Neural cell (in vitro differentiated cells): ENCODE data around the gene SYTL5. TPM values are rescaled to one million over a fixed set of nuclear protein-coding genes. Genes with fewer than 3 reads are reported as not detected.
A peak's percentile ranks its signal among the peaks of the same experiment; 100 is the strongest.

ENCODE experiments used
- H2AFZ ChIP-seq: fragments of 200-600, 300-800 bp; sonication (generic), shearing (Covaris generic); 2 replicates; pipeline ENCODE4 v1.6.0; 2014; ENCODE audit warnings: low read depth, mild to moderate bottlenecking, antibody characterized with exemption, low read length, moderate library complexity
- H3F3A ChIP-seq: fragments of 200-600 bp; shearing (Covaris generic); 2 replicates; pipeline ENCODE4 v1.6.1; 2016; ENCODE audit warnings: mild to moderate bottlenecking, moderate library complexity, mixed read lengths, antibody characterized with exemption, low read length; ENCODE audit not compliant: insufficient read depth, poor library complexity, severe bottlenecking
- H3K27ac ChIP-seq: fragments of 200-600, 300-800 bp; sonication (generic), shearing (Covaris generic); 2 replicates; pipeline ENCODE4 v1.5.1; 2014; ENCODE audit warnings: mild to moderate bottlenecking, low read length, moderate library complexity
- H3K27me3 ChIP-seq: fragments of 300-800, 200-600 bp; sonication (generic), shearing (Covaris generic); 2 replicates; pipeline ENCODE4 v1.6.0; 2014; ENCODE audit warnings: mild to moderate bottlenecking, low read depth, low read length, moderate library complexity; ENCODE audit not compliant: insufficient read depth
- H3K36me3 ChIP-seq: fragments of 300-800, 200-600 bp; sonication (generic), shearing (Covaris generic); 2 replicates; pipeline ENCODE4 v1.5.1; 2014; ENCODE audit warnings: mild to moderate bottlenecking, antibody characterized with exemption, low read length, moderate library complexity; ENCODE audit not compliant: insufficient read depth
- H3K4me2 ChIP-seq: fragments of 300-800, 200-600 bp; sonication (generic), shearing (Covaris generic); 2 replicates; pipeline ENCODE4 v1.6.0; 2014; ENCODE audit warnings: mild to moderate bottlenecking, low read length
- H3K4me3 ChIP-seq: fragments of 300-800, 200-600 bp; sonication (generic), shearing (Covaris generic); 2 replicates; pipeline ENCODE4 v1.5.1; 2014; ENCODE audit warnings: mild to moderate bottlenecking, low read length, moderate library complexity
- H3K79me2 ChIP-seq: fragments of 200-600 bp; shearing (Covaris generic); replicated peaks from 2 replicates; pipeline ENCODE4 v1.6.0; 2014; ENCODE audit warnings: mild to moderate bottlenecking, low read length, moderate library complexity; ENCODE audit not compliant: insufficient read depth
- H3K9ac ChIP-seq: fragments of 300-800, 200-600 bp; sonication (generic), shearing (Covaris generic); 2 replicates; pipeline ENCODE4 v1.6.1; 2016; ENCODE audit warnings: mild to moderate bottlenecking, low read length, mixed read lengths
- H3K9me2 ChIP-seq: fragments of 200-600 bp; shearing (Covaris generic); 2 replicates; pipeline ENCODE4 v1.6.1; 2016; ENCODE audit warnings: mild to moderate bottlenecking, low read length, mixed read lengths; ENCODE audit not compliant: insufficient read depth
- H3K9me3 ChIP-seq: fragments of 200-600, 300-800 bp; sonication (generic), shearing (Covaris generic); 2 replicates; pipeline ENCODE4 v1.6.1; 2016; ENCODE audit warnings: mild to moderate bottlenecking, mixed run types, low read length, moderate library complexity, mixed read lengths
- H4K20me1 ChIP-seq: fragments of 200-600 bp; shearing (Covaris generic); 2 replicates; pipeline ENCODE4 v1.6.1; 2016; ENCODE audit warnings: mild to moderate bottlenecking, mixed run types; ENCODE audit not compliant: insufficient read depth
- EP300 ChIP-seq: fragments of 450-650 bp; conservative IDR thresholded peaks from 2 replicates; pipeline ENCODE4 v1.6.1; 2014; ENCODE audit warnings: antibody characterized with exemption, mild to moderate bottlenecking, moderate library complexity; ENCODE audit not compliant: poor library complexity, severe bottlenecking
- EZH2 ChIP-seq: fragments of 200-600, 300-800 bp; shearing (Covaris generic), sonication (generic); IDR thresholded peaks from 2 replicates; pipeline ENCODE4 v1.6.1; 2014; ENCODE audit warnings: antibody characterized with exemption, low read length, borderline replicate concordance, mild to moderate bottlenecking; ENCODE audit not compliant: insufficient read depth, poor library complexity, severe bottlenecking
- MXI1 ChIP-seq: fragments of 450-650 bp; conservative IDR thresholded peaks from 2 replicates; pipeline ENCODE4 v1.6.1; 2014; ENCODE audit warnings: antibody characterized with exemption, mild to moderate bottlenecking; ENCODE audit not compliant: poor library complexity, severe bottlenecking
- POLR2AphosphoS5 ChIP-seq: IDR thresholded peaks from 2 replicates; pipeline ENCODE4 v1.6.1; 2012
- RAD21 ChIP-seq: fragments of 450-650 bp; conservative IDR thresholded peaks from 2 replicates; pipeline ENCODE4 v1.6.1; 2014; ENCODE audit warnings: antibody characterized with exemption, mild to moderate bottlenecking, moderate library complexity
- SMC3 ChIP-seq: fragments of 450-650 bp; conservative IDR thresholded peaks from 2 replicates; pipeline ENCODE4 v1.6.1; 2014; ENCODE audit warnings: antibody characterized with exemption, mild to moderate bottlenecking, moderate library complexity; ENCODE audit not compliant: poor library complexity
- TAF1 ChIP-seq: IDR thresholded peaks from 2 replicates; pipeline ENCODE4 v1.6.1; 2012; ENCODE audit warnings: low read depth
- polyA plus RNA-seq: library from polyadenylated mRNA; depleted of rRNA; stranded (reverse); fragments of >200 nt; gene quantifications from 2 replicates; pipeline ENCODE4 v1.2.3, GENCODE V29; 2014
- TF ChIP-seq, protein P1 (sequence below): IDR thresholded peaks from 2 replicates; pipeline ENCODE4 v1.6.1; 2012; ENCODE audit warnings: borderline replicate concordance
- TF ChIP-seq, protein P2 (sequence below): fragments of 450-650 bp; IDR thresholded peaks from 2 replicates; pipeline ENCODE4 v1.5.1; 2014; ENCODE audit warnings: antibody characterized with exemption, mild to moderate bottlenecking, moderate library complexity; ENCODE audit not compliant: poor library complexity, severe bottlenecking

Gene SYTL5
- polyA plus RNA-seq, 1 donor from 2014 or later: 1.0 TPM

DNA sequence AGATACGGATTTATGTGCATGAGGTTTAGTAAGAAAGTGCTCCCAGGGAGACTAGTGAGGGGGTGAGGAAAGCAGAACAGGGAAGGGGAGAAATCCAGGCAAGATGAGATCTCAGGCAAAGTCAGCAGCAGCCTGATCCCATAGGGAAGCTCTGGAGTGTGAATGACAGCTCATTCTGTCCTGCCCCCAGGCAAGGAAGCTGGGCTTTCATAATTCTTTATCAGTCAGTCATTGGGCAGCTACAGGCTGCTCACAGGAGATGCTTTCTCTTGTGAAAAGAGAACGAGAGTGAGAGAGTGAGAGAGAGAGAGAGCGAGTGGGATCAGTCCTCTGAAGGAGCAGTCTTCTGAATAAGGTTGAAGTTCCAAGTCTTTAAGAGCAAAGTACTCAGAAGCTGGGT, 166.2 kb downstream of the SYTL5 start:
- no peak for TF ChIP-seq EZH2
- no peak for TF ChIP-seq MXI1
- TF ChIP-seq, protein P1, sequence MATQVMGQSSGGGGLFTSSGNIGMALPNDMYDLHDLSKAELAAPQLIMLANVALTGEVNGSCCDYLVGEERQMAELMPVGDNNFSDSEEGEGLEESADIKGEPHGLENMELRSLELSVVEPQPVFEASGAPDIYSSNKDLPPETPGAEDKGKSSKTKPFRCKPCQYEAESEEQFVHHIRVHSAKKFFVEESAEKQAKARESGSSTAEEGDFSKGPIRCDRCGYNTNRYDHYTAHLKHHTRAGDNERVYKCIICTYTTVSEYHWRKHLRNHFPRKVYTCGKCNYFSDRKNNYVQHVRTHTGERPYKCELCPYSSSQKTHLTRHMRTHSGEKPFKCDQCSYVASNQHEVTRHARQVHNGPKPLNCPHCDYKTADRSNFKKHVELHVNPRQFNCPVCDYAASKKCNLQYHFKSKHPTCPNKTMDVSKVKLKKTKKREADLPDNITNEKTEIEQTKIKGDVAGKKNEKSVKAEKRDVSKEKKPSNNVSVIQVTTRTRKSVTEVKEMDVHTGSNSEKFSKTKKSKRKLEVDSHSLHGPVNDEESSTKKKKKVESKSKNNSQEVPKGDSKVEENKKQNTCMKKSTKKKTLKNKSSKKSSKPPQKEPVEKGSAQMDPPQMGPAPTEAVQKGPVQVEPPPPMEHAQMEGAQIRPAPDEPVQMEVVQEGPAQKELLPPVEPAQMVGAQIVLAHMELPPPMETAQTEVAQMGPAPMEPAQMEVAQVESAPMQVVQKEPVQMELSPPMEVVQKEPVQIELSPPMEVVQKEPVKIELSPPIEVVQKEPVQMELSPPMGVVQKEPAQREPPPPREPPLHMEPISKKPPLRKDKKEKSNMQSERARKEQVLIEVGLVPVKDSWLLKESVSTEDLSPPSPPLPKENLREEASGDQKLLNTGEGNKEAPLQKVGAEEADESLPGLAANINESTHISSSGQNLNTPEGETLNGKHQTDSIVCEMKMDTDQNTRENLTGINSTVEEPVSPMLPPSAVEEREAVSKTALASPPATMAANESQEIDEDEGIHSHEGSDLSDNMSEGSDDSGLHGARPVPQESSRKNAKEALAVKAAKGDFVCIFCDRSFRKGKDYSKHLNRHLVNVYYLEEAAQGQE: no peak
- no peak for TF ChIP-seq SMC3
- TF ChIP-seq TAF1: no peak
- TF ChIP-seq, protein P2, sequence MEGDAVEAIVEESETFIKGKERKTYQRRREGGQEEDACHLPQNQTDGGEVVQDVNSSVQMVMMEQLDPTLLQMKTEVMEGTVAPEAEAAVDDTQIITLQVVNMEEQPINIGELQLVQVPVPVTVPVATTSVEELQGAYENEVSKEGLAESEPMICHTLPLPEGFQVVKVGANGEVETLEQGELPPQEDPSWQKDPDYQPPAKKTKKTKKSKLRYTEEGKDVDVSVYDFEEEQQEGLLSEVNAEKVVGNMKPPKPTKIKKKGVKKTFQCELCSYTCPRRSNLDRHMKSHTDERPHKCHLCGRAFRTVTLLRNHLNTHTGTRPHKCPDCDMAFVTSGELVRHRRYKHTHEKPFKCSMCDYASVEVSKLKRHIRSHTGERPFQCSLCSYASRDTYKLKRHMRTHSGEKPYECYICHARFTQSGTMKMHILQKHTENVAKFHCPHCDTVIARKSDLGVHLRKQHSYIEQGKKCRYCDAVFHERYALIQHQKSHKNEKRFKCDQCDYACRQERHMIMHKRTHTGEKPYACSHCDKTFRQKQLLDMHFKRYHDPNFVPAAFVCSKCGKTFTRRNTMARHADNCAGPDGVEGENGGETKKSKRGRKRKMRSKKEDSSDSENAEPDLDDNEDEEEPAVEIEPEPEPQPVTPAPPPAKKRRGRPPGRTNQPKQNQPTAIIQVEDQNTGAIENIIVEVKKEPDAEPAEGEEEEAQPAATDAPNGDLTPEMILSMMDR: no peak
- no peak for TF ChIP-seq EP300
- TF ChIP-seq RAD21: no peak
- no peak for TF ChIP-seq POLR2AphosphoS5
- H3K79me2 ChIP-seq: no peaks in the 10 kb centered on the region
- H3K36me3 ChIP-seq: no peaks in the 10 kb centered on the region
- no peak overlapping the region for H3K4me2 ChIP-seq
- no peaks in the 10 kb centered on the region for H3K9me2 ChIP-seq
- H3K9ac ChIP-seq: no peak overlapping the region
- no peak overlapping the region for H3K4me3 ChIP-seq
- H2AFZ ChIP-seq: no peak overlapping the region
- H3K9me3 ChIP-seq: no peaks in the 10 kb centered on the region
- H3K27ac ChIP-seq: no peak overlapping the region
- H4K20me1 ChIP-seq: no peaks in the 10 kb centered on the region
- no peaks in the 10 kb centered on the region for H3K27me3 ChIP-seq
- H3F3A ChIP-seq: no peaks in the 10 kb centered on the region

DNA sequence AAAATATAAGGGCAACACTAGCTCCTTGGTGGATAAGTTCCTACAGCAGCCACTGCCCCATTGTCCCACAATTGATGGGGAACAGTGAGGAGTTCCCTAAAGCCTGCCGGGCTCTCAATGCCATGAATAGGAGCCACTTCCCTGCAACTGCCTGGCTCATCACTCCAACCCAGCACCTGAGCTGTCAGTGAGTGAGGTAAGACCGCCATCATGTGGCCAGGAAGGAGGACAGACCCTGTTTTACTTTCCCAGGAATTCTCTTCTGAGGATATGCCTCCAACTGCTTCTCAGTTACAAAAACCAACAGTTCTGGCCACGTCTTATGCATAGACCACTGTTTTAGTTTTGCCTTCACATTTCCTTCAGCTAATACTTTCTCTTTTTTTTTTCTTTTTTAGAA, 168.8 kb downstream of the SYTL5 start:
- H3K9ac ChIP-seq: no peak overlapping the region
- no peak overlapping the region for H3K4me3 ChIP-seq
- H3K4me2 ChIP-seq: no peak overlapping the region
- H3F3A ChIP-seq: no peaks in the 10 kb centered on the region
- TF ChIP-seq, protein P1: no peak
- TF ChIP-seq, protein P2: peak; percentile 79
- TF ChIP-seq POLR2AphosphoS5 (no peak), EP300 (no peak), MXI1 (no peak), SMC3 (peak; percentile 89), RAD21 (peak; percentile 88)
- no peaks in the 10 kb centered on the region for H3K79me2 ChIP-seq
- no peaks in the 10 kb centered on the region for H3K9me3 ChIP-seq
- no peak overlapping the region for H2AFZ ChIP-seq
- no peaks in the 10 kb centered on the region for H3K9me2 ChIP-seq
- H4K20me1 ChIP-seq: no peaks in the 10 kb centered on the region
- H3K36me3 ChIP-seq: no peaks in the 10 kb centered on the region
- H3K27me3 ChIP-seq: no peaks in the 10 kb centered on the region
- no peak overlapping the region for H3K27ac ChIP-seq
